NCI-H1092 (cell line): Measurements from ENCODE around the gene SARS2.
"Not testable (repeated sequence)": the region's sequence is repeated elsewhere in the genome, so short reads cannot be mapped to it uniquely, and the experiment has no call there.

Experiments used
- DNase-seq: peaks from one replicate; lab custom pipeline; 2025; lab: John Stamatoyannopoulos, UW

SARS2 gene

GRCh38 chr19:38946229-38947010 is 15.9 kb upstream of the SARS2 start:
- DNase-seq, result no peak

GRCh38 chr19:38945562-38946228 is 15.1 kb upstream of the SARS2 start:
- no peak for DNase-seq

GRCh38 chr19:38944981-38945506 is 14.5 kb upstream of the SARS2 start:
- DNase-seq, result peak; percentile 5

GRCh38 chr19:38942471-38943181 is 12.1 kb upstream of the SARS2 start:
- no peak for DNase-seq

DNA sequence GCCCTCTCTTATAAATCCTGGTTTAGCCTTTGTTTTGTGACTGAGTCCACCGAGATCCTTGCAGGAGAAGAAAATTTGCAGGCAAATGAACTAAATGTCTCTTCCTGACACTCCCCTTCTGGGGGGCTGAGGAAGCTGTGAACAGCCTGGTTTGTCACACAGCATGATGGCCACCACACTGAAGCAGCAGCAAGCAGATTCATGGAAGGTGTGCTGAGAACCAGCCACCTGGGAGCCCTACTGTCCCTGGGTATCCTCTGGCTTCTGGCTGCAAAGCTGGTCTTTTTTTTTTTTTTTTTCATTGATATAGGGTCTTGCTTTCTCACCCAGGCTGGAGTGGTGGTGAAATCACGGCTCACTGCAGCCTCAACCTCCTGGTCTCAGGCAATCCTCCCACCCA is 11.4 kb upstream of the SARS2 start:
- no peak for DNase-seq

GRCh38 chr19:38941466-38941865 is 10.9 kb upstream of the SARS2 start:
- DNase-seq, result not testable (repeated sequence)

DNA sequence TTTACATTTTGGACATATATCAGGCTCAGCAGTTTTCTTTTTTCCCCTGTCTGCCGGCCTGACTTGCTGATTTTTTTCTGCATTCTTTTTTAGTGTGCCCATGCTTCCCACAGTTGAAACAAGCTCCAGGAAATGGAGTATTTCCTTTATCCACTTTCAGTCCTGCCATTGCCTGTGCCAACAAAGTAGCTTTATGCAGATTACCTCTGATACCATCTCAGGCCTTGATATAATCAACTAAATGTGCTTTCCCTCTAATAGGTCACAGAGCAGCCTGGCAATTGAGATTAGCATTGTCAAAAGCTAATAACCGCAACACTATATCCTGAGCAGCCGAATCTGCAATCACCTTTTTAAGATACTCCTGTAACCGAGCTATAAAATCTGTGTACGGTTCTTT is 9.4 kb upstream of the SARS2 start:
- no peak for DNase-seq

GRCh38 chr19:38933544-38933943 is 3.0 kb upstream of the SARS2 start:
- DNase-seq, result no peak

GRCh38 chr19:38932425-38933179 is 2.0 kb upstream of the SARS2 start:
- no peak for DNase-seq

DNA sequence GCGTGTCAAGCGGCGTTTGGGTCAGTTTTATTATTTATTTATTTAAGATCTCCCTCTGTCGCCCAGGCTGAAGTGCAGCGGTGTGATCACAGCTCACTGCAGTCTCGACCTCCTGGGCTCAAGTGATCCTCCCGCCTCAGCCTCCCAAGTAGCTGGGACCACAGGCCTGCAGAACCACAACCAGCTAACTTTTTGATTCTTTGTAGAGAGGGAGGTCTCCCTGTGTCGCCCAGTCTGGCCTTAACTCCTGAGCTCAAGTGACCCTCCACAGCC is 894 bp upstream of the SARS2 start:
- no peak for DNase-seq

DNA sequence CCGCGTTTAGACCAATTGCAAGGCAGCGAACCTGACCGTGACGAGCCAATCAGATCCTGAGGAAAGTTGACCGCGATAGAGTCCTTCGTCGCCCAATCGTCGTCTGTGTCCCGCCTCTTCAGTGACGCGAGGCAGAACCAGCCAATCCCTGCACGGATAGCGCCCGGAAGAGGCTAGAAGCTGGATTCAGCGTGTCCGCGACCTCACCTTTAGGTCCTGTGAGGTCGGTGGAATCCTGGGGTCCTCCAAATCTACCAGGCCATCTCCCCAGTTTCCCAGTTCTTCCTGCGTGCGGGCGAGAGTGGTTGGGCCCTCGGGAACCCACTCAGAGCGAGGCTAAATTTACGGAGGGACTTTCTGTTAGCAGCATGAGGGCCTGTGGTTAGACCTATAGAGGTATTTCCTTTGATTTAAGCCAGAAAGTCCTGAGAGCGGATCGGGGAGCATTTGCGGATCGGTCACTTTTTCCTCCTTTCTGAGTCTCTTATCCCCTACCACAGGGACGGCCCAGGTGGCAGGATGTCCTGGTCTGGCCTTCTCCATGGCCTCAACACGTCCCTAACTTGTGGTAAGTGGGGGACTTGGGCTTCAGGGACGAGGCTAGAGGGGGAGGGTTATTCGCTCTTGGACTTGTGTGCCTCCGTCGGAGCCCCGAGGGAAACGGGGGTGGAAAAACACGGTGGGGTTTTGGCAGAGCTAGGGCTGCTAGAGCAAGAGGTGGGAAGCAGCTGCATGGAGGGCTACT is 385 bp upstream of the SARS2 start, which contains the start of gene MRPS12:
MRPS12 (plus strand) TSS at position 169 of the 745 bp plus-strand sequence; CDS start at position 520, 351 bp downstream.
- DNase-seq, result peak; percentile 97

GRCh38 chr19:38928391-38929001 is 2.1 kb downstream of the SARS2 start:
- DNase-seq, result no peak

DNA sequence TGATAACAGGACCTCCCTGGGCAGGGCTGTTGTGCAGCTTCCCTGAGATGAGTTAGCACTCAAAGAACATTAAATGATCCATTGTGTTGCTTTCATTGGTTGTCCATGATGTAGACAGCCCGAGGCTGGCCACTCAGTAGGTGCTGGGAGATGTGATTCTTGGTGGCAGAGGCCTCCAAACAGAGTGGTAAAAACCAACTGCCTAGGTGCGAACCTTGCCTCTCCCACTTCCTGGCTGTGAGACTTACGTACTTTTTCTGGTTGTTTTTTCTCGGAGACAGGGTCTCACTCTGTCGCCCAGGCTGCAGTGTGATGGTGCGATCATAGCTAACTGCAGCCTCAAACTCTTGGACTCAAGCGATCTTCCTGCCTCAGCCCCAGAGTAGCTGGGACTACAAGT is 6.2 kb downstream of the SARS2 start:
- no peak for DNase-seq

DNA sequence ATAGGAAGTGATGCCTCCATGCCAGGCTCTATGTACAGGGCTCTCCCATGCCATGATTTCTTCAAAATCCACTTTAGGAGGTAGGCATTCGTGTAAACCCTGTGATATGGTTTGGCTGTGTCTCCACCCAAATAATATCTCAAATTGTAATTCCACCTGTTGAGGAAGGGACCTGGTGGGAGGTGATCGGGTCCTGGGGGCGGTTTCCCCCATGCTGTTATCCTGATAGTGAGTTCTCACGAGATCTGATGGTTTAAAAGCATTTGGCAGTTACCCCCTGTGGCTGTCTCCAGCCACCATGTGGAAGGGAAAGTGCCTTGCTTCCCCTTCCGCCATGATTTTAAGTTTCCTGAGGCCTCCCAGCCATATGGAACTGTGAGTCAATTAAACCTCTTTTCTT is 8.1 kb downstream of the SARS2 start:
- no peak for DNase-seq

DNA sequence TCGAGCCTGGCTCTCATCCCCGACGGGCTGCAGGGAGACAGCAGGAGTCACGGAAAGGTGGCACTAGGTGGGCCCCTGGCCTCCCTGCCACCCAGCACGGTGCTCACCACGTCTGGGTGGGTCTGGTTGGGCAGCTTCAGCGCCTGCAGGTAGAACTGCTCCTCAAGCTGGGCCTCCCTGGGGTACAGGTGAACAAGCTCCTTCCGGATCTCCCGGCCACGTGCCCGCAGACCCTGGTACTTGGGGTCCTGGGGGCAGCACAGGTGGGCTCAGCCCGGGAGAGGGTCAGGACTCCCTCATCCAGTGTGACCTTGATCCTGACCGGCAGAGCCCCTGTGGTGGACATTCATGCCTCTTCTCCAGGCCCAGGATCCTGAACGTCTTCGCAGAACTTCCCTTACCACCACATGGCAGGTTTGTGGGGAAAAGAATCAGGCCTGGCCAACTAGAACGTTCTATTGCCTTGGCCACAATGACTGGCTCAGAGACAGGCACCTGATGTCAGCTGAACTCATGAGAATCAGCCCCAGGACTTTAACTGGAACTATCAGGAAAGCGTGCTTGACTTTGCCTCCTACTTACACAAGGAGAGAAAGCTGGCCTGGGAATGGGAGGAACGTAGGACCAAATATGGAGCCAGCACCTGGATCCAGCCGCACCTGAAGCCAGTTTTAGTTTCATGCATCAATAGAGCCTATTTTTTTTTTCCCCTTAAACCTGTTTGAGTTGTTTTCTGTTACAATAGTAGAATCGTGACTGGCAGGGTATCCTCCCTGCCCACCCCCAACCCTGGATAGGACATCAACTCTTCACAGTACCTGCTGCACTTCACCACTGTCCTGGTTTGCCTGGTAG is 8.9 kb downstream of the SARS2 start:
- DNase-seq, result no peak

GRCh38 chr19:38920602-38921419 is 9.8 kb downstream of the SARS2 start:
- DNase-seq, result no peak

DNA sequence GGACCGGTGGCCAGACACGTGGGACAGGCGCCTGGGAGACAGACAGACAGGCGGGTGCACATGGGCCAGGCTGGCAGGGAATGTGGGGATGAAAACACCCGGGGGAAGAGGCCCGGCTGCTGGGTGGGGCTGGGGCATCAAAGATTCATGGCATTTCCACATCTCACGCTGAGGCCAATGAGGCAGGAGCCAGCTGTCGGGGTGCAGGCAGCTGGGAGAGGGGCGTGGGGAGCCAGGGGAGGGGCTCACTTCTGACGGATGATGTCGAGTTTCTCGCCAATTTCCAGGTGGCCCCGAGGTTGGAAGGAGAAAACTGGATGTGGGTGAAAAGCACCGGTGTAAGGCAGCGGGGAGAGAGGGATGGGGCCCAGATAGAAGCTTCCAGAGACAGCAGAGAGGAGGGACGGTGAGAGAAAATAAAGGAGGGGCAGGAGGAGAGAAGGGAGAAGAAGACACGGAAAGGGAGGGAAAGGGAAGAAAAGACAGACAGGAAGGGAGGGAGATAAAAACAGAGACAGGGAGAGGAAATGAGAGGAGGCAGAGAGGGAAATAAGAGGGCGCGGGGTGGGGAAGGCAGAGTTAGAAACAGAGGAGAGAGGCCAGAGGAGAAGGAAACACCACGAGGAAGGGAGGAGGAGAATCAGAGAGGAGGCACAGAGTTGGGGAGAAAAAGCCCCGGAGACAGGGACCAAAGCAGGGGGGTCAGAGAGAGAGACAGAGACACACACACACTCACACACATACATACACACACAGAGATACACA is 10.5 kb downstream of the SARS2 start:
- DNase-seq, result no peak

- DNase-seq, result no peak
Observed at GRCh38 chr19:38918526-38918925, 12.0 kb downstream of the SARS2 start.
